IMR-90 (cell line): Measurements from ENCODE around the gene TXNDC16. TPM values are rescaled to one million over a fixed set of nuclear protein-coding genes. Genes with fewer than 3 reads are reported as not detected.

Experiments used
- ATAC-seq: fragments of 200-7000 bp; cut with Tn5 transposase; 2 replicates; pipeline ENCODE4 v1.9.1; 2020; ENCODE audit warnings: low read depth, mild to moderate bottlenecking, moderate library complexity
- BruUV-seq: library from RNA; stranded (reverse); fragments of 400-500 nt; replicated peaks from 2 replicates; lab custom pipeline; 2021; lab: Mats Ljungman, UMichigan
- CTCF ChIA-PET: fragments of 300-600 bp; formaldehyde crosslinking; extraction: SDS; loops from one replicate; lab custom pipeline; 2021; ENCODE audit warnings: antibody characterized with exemption; lab: Yijun Ruan, JAX
- POLR2A ChIA-PET: fragments of 300-600 bp; sonication (Branson Sonifier 250); formaldehyde crosslinking; loops from one replicate; lab custom pipeline; 2022; ENCODE audit warnings: antibody characterized with exemption; ENCODE audit not compliant: unreplicated experiment; lab: Charles Lee
- DNase-seq: peaks from one replicate; pipeline ENCODE4 v3.0.0; 2013
- H2AFZ ChIP-seq: replicated peaks from 2 replicates; pipeline ENCODE3; 2013; ENCODE audit warnings: low read length, mild to moderate bottlenecking; ENCODE audit not compliant: poor library complexity
- H2AK5ac ChIP-seq: 2 replicates; pipeline ENCODE4 v1.6.1; 2013; ENCODE audit warnings: low read depth, low read length, inconsistent platforms
- H2AK9ac ChIP-seq: replicated peaks from 2 replicates; pipeline ENCODE3; 2013; ENCODE audit warnings: mild to moderate bottlenecking, low read depth, low read length, moderate library complexity; ENCODE audit not compliant: poor library complexity
- H2BK120ac ChIP-seq: 2 replicates; pipeline ENCODE4 v1.6.1; 2013; ENCODE audit warnings: low read depth, low read length, inconsistent platforms
- H2BK15ac ChIP-seq: 3 replicates; pipeline ENCODE4 v1.6.1; 2013; ENCODE audit warnings: low read depth, low read length, inconsistent platforms
- H2BK20ac ChIP-seq: 2 replicates; pipeline ENCODE4 v1.6.1; 2013; ENCODE audit warnings: low read depth, mild to moderate bottlenecking, inconsistent platforms, low read length, moderate library complexity
- H2BK5ac ChIP-seq: 2 replicates; pipeline ENCODE4 v1.6.1; 2013; ENCODE audit warnings: mild to moderate bottlenecking, low read depth, low read length, inconsistent platforms; ENCODE audit not compliant: poor library complexity, severe bottlenecking
- H3K14ac ChIP-seq: replicated peaks from 2 replicates; pipeline ENCODE4 v1.6.1; 2013; ENCODE audit warnings: low read depth, low read length, inconsistent platforms
- H3K18ac ChIP-seq: 2 replicates; pipeline ENCODE4 v1.6.1; 2013; ENCODE audit warnings: low read depth, low read length, control low read depth
- H3K23ac ChIP-seq: 2 replicates; pipeline ENCODE4 v1.6.1; 2013; ENCODE audit warnings: low read depth, low read length, inconsistent platforms
- H3K27ac ChIP-seq: 2 replicates; pipeline ENCODE4 v1.5.1; 2013; ENCODE audit warnings: mild to moderate bottlenecking, control low read depth, low read length; ENCODE audit not compliant: insufficient read depth
- H3K27me3 ChIP-seq: 2 replicates; pipeline ENCODE4 v1.6.1; 2013; ENCODE audit warnings: low read length; ENCODE audit not compliant: control insufficient read depth, insufficient read depth
- H3K36me3 ChIP-seq: 2 replicates; pipeline ENCODE4 v1.6.1; 2013; ENCODE audit warnings: low read length, mixed read lengths; ENCODE audit not compliant: control insufficient read depth, insufficient read depth
- H3K4ac ChIP-seq: 2 replicates; pipeline ENCODE4 v1.6.1; 2013; ENCODE audit warnings: low read depth, low read length, inconsistent platforms
- H3K4me1 ChIP-seq: 2 replicates; pipeline ENCODE4 v1.6.1; 2013; ENCODE audit warnings: low read length, mixed read lengths; ENCODE audit not compliant: control insufficient read depth, insufficient read depth
- H3K4me2 ChIP-seq: 2 replicates; pipeline ENCODE4 v1.6.1; 2013; ENCODE audit warnings: low read depth, mild to moderate bottlenecking, control low read depth, low read length, moderate library complexity
- H3K4me3 ChIP-seq: 2 replicates; pipeline ENCODE4 v1.5.1; 2013; ENCODE audit warnings: low read depth, mild to moderate bottlenecking, control low read depth, low read length, moderate library complexity; ENCODE audit not compliant: insufficient read depth
- H3K56ac ChIP-seq: 2 replicates; pipeline ENCODE4 v1.6.1; 2013; ENCODE audit warnings: low read length, inconsistent platforms; ENCODE audit not compliant: insufficient read depth; ENCODE audit errors: extremely low read depth
- H3K79me1 ChIP-seq, 2 experiments: 2 replicates each; pipeline ENCODE4 v1.6.1; 2013; ENCODE audit warnings: low read length in 2 of 2, inconsistent platforms in 1 of 2, low read depth in 1 of 2
- H3K9ac ChIP-seq: 2 replicates; pipeline ENCODE4 v1.6.1; 2013; ENCODE audit warnings: low read depth, low read length, control low read depth
- H3K9me1 ChIP-seq: 2 replicates; pipeline ENCODE4 v1.6.1; 2013; ENCODE audit warnings: low read length, inconsistent platforms; ENCODE audit not compliant: insufficient read depth
- H3K9me3 ChIP-seq: 2 replicates; pipeline ENCODE4 v1.6.1; 2013; ENCODE audit warnings: low read length; ENCODE audit not compliant: control insufficient read depth, insufficient read depth
- H4K20me1 ChIP-seq: 2 replicates; pipeline ENCODE4 v1.6.1; 2013; ENCODE audit warnings: low read length, inconsistent platforms; ENCODE audit not compliant: insufficient read depth
- H4K5ac ChIP-seq: 2 replicates; pipeline ENCODE4 v1.6.1; 2013; ENCODE audit warnings: mild to moderate bottlenecking, low read depth, low read length, control low read depth
- H4K8ac ChIP-seq, 2 experiments: 2 replicates each; pipeline ENCODE4 v1.6.1; 2013; ENCODE audit warnings: low read depth in 2 of 2, low read length in 2 of 2, control low read depth in 1 of 2, inconsistent platforms in 1 of 2
- H4K91ac ChIP-seq: 2 replicates; pipeline ENCODE4 v1.6.1; 2013; ENCODE audit warnings: low read depth, low read length, inconsistent platforms; ENCODE audit not compliant: insufficient read depth
- ELK1 ChIP-seq: fragments of 150-350 bp; IDR thresholded peaks from 2 replicates; pipeline ENCODE4 v1.6.1; 2016; ENCODE audit warnings: low read depth, mild to moderate bottlenecking, low read length, moderate library complexity, borderline replicate concordance
- MAFK ChIP-seq: IDR thresholded peaks from 2 replicates; pipeline ENCODE4 v1.6.1; 2012; ENCODE audit warnings: low read depth, low read length, improper control_type of control experiment
- NFE2L2 ChIP-seq: fragments of 150-350 bp; IDR thresholded peaks from 2 replicates; pipeline ENCODE4 v1.6.1; 2016; ENCODE audit warnings: low read depth, mild to moderate bottlenecking, low read length
- WGBS, 2 experiments: methylation state at CpG; one replicate each; pipeline versions ENCODE4 v1.1.5 to v1.1.7; 2013; ENCODE audit warnings: missing lambda C conversion rate in 2 of 2; ENCODE audit not compliant: insufficient read length in 1 of 2; ENCODE audit errors: extremely low coverage in 2 of 2; 5-methylcytosine and 5-hydroxymethylcytosine counted together
- dilution Hi-C: fragments of 300-500 bp; cut with HindIII; formaldehyde crosslinking; loops from one replicate; pipeline ENCODE4 v1.14.3; 2018; ENCODE audit warnings: low sequenced_read_pairs; ENCODE audit not compliant: unreplicated experiment
- in situ Hi-C: fragments of 300-500 bp; cut with MboI; formaldehyde crosslinking; loops from 3 replicates; pipeline ENCODE4 v1.14.3; 2019; ENCODE audit warnings: low sequenced_read_pairs, inconsistent platforms, mixed read lengths
- intact Hi-C: fragments of 100-400 bp; cut with micrococcal nuclease; formaldehyde crosslinking; loops from 2 replicates; pipeline ENCODE4 v1.10.0; 2022
- polyA plus RNA-seq, 3 experiments: library from polyadenylated mRNA; depleted of rRNA; stranded (reverse); fragments of >200 nt; gene quantifications; 2 replicates each; pipeline ENCODE4 v1.2.3, GENCODE V29; 2012; ENCODE audit warnings: low replicate concordance in 1 of 3
- total RNA-seq: library from RNA; depleted of rRNA; stranded (reverse); fragments of >200 nt; gene quantifications from 2 replicates; pipeline ENCODE4 v1.2.3, GENCODE V29; 2012

Gene TXNDC16
- total and polyA plus RNA-seq, 2 of the 4 experiments (the other 2 are of a cell fraction): 1.4 TPM

- Histone ChIP-seq H4K5ac (no peak overlapping the region), H4K8ac (no peak overlapping the region), H2BK15ac (no peak overlapping the region), H2BK5ac (no peak overlapping the region), H3K18ac (peak overlapping the region; percentile 77; the same call in 1 of the 2 replicates), H2AFZ (no peak overlapping the region), H3K36me3 (no peaks in the 10 kb centered on the region), H3K9me3 (no peaks in the 10 kb centered on the region), H2BK20ac (no peak overlapping the region), H3K4ac (no peak overlapping the region), H3K27me3 (no peaks in the 10 kb centered on the region), H3K4me3 (no peak overlapping the region), H4K20me1 (no peaks in the 10 kb centered on the region), H2BK120ac (no peak overlapping the region), H4K91ac (no peak overlapping the region), H2AK9ac (no peak overlapping the region), H3K9me1 (0 out of 2 replicates have a peak, but pooled peaks cover 3% of the 10 kb centered on the region), H3K4me1 (no peaks in the 10 kb centered on the region), H3K56ac (no peak overlapping the region), H3K23ac (no peak overlapping the region), H2AK5ac (no peak overlapping the region), H3K79me1 (no peaks in the 10 kb centered on the region), H3K4me2 (no peak overlapping the region), H3K9ac (no peak overlapping the region), H3K27ac (no peak overlapping the region), H3K14ac (no peak overlapping the region)
- ChIA-PET CTCF (no interaction called here), POLR2A (no interaction called here)
- no peak for ATAC-seq
- no peak for DNase-seq
- no TSS peak for BruUV-seq
- peak; percentile 91 for TF ChIP-seq NFE2L2
- no peak for TF ChIP-seq ELK1
- TF ChIP-seq MAFK: peak; percentile 81
- in situ Hi-C loops: no loop called here
- dilution Hi-C loops: no loop called here
- intact Hi-C loops: no loop called here
- no CpG with 5 or more reads among the region's 2 CpGs for WGBS, 2 experiments
Observed at GRCh38 chr14:52430474-52430873, 121.8 kb downstream of the TXNDC16 start.
